Suppressor macrophage (primary cell): Measurements from ENCODE around the gene OMA1.
"Not testable (repeated sequence)": the region's sequence is repeated elsewhere in the genome, so short reads cannot be mapped to it uniquely, and the experiment has no call there.

Experiments used
- DNase-seq, 4 experiments: peaks; one replicate each; pipeline ENCODE4 v3.0.0-alpha.2; 2020 to 2022

OMA1 gene

GRCh38 chr1:58573705-58574591 is 27.4 kb upstream of the OMA1 start:
- DNase-seq, result no peak

GRCh38 chr1:58573138-58573537 is 26.6 kb upstream of the OMA1 start:
- no peak for DNase-seq

DNA sequence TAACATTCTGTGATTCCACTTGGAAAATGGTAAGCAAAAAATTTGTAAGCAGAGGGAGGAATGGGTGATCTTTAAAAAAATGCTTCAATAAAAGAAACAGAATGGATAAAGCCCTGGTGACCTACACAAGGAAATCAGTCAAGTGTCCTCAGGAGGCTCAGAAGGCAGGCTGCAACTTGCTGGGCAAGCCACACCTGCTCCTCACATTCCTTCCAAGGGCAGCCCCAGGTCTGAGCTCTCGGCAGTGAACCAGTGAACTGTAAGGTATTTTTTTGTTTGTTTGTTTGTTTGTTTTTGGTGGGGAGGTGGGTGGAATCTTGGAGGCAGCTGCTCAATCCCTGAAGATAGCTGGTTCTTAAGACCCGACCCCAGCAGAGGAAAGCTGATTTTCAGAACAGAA is 26.2 kb upstream of the OMA1 start:
- no peak for DNase-seq

GRCh38 chr1:58571616-58572015 is 25.1 kb upstream of the OMA1 start:
- no peak for DNase-seq

DNA sequence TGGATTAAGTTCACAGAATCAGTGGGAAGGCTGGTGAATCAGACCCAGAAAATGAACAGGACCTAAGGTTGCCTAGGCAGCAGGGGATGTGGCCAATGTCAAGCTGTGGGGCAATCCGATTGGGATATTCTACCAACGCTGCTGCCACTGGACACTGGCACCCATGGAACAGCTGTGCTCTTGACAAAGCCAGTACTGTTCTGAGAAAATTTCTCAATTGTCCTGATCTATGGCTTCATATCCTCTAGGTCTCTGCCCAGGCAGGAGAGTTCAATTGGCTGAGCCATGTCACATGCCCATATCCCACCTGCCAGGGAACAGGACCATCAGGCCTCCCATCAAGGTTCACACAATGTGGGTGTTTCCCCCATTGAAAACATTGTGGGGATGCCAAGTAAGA is 24.3 kb upstream of the OMA1 start:
- DNase-seq, result no peak

GRCh38 chr1:58570094-58570493 is 23.6 kb upstream of the OMA1 start:
- peak in 1 of 4 experiments; percentile 5 for DNase-seq

- DNase-seq, result no peak
Measured at GRCh38 chr1:58568911-58569310, 22.4 kb upstream of the OMA1 start.

- no peak for DNase-seq
Measured at GRCh38 chr1:58568271-58568860, 21.8 kb upstream of the OMA1 start.

- no peak for DNase-seq
Measured at GRCh38 chr1:58566339-58566738, 19.8 kb upstream of the OMA1 start.

DNA sequence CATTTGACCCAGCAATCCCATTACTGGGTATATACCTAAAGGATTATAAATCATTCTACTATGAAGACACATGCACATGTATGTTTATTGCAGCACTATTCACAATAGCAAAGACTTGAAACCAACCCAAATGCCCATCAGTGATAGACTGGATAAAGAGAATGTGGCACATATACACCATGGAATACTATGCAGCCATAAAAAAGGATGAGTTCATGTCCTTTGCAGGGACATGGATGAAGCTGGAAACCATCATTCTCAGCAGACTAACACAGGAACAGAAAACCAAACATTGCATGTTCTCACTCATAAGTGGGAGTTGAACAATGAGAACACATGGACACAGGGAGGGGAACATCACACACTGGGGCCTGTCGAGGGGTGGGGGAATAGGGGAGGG is 17.2 kb upstream of the OMA1 start:
- not testable (repeated sequence) for DNase-seq

- peak; percentile 60 to 87 (median 76) for DNase-seq
Measured at GRCh38 chr1:58561633-58562032, 15.1 kb upstream of the OMA1 start.

DNA sequence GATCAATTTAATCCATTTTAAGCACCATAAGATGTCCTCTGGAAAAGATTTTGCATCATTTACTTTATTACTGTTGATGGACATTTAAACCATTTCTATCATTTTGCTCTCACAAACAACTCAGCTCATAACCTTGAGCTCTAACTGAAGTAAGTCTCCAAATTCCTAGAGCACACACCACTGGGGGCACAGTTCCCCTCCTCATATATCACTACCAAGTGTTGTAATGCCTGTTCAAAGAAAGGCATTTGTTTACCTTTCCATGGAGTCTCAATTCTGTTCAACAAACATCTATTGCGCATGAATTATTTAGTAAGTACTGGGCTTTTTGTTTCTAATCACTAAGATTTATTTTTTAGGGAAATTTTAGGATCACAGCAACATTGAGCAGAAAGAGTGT is 8.9 kb upstream of the OMA1 start:
- no peak for DNase-seq

DNA sequence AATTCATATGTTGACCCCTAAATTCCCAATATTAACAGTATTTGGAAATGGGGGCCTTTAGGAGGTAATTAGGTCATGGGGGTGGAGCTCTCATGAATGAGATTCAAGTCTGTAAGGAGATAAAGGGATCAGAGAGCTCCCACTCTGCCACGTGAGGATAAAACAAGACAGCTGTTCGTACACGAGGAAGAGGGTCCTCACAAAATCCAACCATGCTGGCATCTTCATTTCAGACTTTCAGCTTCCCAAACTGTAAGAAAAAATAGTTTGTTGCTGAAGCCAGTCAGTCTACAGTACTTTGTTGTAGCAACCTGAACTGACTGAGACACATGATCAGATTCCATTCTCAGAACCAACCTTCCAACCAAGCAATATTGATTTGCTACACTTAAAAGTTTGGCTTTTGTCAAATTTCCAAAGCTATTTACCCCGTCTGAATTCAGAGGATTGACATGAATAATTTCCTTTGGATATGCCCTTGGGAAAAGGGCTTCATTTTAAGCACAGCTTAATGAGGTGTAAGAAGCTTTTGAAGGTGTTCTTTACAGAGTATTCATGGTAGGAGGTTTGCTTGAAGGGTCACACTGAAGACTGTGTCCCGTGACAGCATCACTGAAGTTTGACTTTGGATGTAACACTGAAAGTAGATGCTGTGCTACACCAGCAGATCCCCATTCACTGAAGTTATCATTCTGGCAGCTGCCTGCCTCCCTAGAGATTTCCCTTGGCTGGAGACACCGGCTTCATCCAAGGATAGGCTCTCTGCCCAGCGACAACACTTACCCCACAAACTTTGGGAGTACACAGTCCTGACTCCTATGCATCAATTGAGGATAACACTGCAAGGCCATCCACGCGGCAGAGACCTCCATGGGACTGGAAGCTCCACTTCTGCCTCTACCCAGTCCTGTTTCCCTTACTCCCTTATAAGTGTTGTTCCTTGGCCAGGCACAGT is 4.9 kb upstream of the OMA1 start:
- no peak for DNase-seq

GRCh38 chr1:58549291-58549690 is 2.8 kb upstream of the OMA1 start:
- not testable (repeated sequence) for DNase-seq

GRCh38 chr1:58548371-58548770 is 1.8 kb upstream of the OMA1 start:
- DNase-seq, result peak in 1 of 4 experiments; percentile 5

DNA sequence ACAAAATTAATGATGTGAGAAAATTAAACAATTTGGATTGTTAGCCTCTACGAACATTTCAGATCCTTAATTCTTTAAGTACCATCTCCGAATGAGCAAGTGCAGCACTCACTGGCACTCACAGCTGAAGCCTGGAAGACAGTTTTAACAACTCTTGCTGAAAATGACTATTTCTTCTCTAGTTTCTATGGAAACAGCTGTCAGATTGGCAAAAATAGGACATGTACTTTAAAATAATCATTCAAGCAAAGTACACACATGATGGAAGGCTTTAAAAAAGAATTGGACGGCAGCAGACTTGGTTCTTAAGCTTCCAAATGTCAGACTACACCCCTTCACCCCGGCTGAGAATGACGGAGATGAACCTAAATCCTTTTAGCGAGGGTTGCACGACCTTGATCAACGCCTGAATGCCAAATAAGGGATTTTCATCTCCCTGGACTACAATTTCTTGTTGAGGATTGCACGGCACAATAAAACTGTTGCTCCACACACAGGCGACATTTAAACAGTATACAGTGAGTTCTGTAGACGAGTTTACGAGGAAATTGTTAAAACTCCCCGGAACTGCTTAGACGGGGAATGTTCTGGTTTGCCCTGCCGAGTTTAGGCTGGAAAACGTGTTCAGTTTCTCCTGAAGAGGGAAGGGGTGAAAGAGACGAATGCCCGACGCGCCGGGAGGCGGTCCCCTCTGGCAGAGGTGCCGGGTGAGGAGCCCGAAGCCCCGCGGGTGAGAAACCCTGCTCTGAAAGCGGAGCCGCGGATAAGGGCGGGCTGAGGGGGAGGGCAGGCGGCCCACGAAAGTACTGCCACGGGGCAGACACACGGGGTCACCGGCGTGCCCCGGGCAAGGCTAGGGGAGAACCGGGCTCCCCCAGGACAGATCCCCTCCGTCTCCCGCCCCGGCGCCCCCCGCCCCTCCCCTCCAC is 671 bp downstream of the OMA1 start:
- DNase-seq, result peak; percentile 84 to 94 (median 90)

DNA sequence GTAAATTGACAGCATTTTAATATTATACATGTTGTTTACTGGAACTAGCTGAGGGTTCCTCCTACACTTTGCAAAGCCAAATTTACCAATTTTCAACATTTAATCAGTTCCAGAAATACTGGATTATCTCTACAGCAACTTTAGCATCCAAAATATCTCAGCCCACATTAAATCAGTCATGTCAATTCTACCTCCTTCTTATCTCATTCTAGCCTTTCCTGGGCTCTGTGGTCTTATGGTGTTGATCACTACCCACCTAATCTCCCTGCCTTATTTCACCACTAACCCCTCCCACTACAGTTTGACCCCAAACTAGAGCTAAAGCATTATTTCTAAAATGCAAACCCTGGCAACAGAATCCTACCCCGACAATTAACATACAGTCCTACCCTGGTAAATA is 3.3 kb downstream of the OMA1 start:
- DNase-seq, result no peak

- DNase-seq, result no peak
Measured at GRCh38 chr1:58539553-58539952, 7.0 kb downstream of the OMA1 start.

DNA sequence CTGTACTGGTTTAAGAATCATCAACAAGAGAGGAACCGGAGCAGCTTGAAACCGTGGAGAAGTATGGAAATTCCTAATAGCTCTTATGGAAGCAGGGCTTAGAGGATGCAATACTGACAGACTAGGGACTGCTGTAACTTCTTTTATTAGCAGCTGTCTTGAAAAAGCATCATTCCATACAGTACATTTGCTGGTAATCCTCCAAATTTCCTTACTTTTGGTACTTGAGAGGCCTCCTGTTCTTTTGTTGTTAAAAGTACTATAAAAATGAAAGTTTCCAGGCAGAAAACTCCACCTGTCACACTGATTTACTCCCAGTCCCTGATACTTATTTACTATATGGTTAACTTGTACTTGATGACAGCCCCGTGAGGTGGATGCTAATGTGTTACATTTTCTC is 7.7 kb downstream of the OMA1 start:
- no peak for DNase-seq

GRCh38 chr1:58531842-58532241 is 14.7 kb downstream of the OMA1 start:
- DNase-seq, result peak in 2 of 4 experiments; percentile 43 to 47

- DNase-seq, result no peak
Measured at GRCh38 chr1:58529284-58529683, 17.2 kb downstream of the OMA1 start.

DNA sequence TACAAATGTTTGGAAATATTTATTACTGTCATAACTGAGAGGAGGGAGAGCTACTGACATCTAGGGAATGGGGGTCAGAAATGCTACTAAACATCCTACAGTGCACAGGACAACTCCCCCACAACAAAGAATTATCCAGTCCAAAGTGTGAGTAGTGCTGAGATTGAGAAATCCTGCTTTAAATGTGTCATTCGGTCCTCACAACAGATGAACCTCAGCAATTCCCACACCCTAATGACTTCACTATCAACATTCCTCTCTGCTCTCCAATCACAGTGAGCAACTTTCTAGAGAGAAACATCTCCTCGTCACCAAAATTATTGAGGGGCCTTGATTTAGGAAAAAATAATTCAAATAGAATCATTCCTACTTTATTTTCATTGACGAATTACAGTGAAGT is 18.0 kb downstream of the OMA1 start:
- peak; percentile 6 to 55 (median 22) for DNase-seq
